ENCODE results near the gene SIGLEC11.
A peak's percentile ranks its signal among the peaks of the same experiment; 100 is the strongest.
"Not testable (repeated sequence)": the region's sequence is repeated elsewhere in the genome, so short reads cannot be mapped to it uniquely, and the experiment has no call there.

SIGLEC11 gene

GRCh38 chr19:49950956-49951526 is 9.9 kb downstream of the SIGLEC11 start:
- FAIRE-seq, result no peak

- FAIRE-seq, result no peak
These were observed 10.4 kb downstream of the SIGLEC11 start for GRCh38 chr19:49950590-49950948.

- no peak for FAIRE-seq
These were observed 11.0 kb downstream of the SIGLEC11 start for GRCh38 chr19:49949742-49950589.

GRCh38 chr19:49946415-49946814 is 14.6 kb downstream of the SIGLEC11 start:
- FAIRE-seq, result no peak

GRCh38 chr19:49944567-49944966 is 16.4 kb downstream of the SIGLEC11 start:
- not testable (repeated sequence) for FAIRE-seq

- FAIRE-seq, result no peak
These were observed 20.5 kb downstream of the SIGLEC11 start for GRCh38 chr19:49940482-49940791.

- FAIRE-seq, result no peak
These were observed 21.1 kb downstream of the SIGLEC11 start for GRCh38 chr19:49939721-49940481.

- no peak for FAIRE-seq
These were observed 22.3 kb downstream of the SIGLEC11 start for GRCh38 chr19:49938662-49939061.

GRCh38 chr19:49937750-49938381 is 23.1 kb downstream of the SIGLEC11 start:
- no peak for FAIRE-seq

GRCh38 chr19:49936549-49936948 is 24.4 kb downstream of the SIGLEC11 start:
- FAIRE-seq, result no peak

- no peak for FAIRE-seq
These were observed 27.3 kb downstream of the SIGLEC11 start for GRCh38 chr19:49933643-49934042.

- FAIRE-seq, result no peak
These were observed 28.2 kb downstream of the SIGLEC11 start for GRCh38 chr19:49932731-49933131.

GRCh38 chr19:49932041-49932451 is 28.9 kb downstream of the SIGLEC11 start:
- FAIRE-seq, result no peak

- no peak for FAIRE-seq
These were observed 29.5 kb downstream of the SIGLEC11 start for GRCh38 chr19:49931293-49932040.

GRCh38 chr19:49930483-49931011 is 30.4 kb downstream of the SIGLEC11 start:
- no peak for FAIRE-seq

GRCh38 chr19:49929611-49930482 is 31.1 kb downstream of the SIGLEC11 start:
- peak; percentile 13 for FAIRE-seq

GRCh38 chr19:49929121-49929610 is 31.8 kb downstream of the SIGLEC11 start, which contains the start of the genes ATF5 and NUP62:
ATF5 (plus strand) TSS chr19:49929205; CDS start chr19:49930851, 1,646 bp downstream.
NUP62 (minus strand) TSS chr19:49929504; CDS start chr19:49909807, 19,697 bp downstream.
- FAIRE-seq, result no peak

- no peak for FAIRE-seq
These were observed 33.3 kb downstream of the SIGLEC11 start for GRCh38 chr19:49927526-49928264.

GRCh38 chr19:49926515-49926914 is 34.5 kb downstream of the SIGLEC11 start:
- FAIRE-seq, result no peak

- no peak for FAIRE-seq
These were observed 35.5 kb downstream of the SIGLEC11 start for GRCh38 chr19:49925486-49925885.
